GM12878 (cell line): ENCODE measurements around the gene RIMS1.

Source experiments
- CTCF ChIP-seq, 3 experiments: IDR thresholded peaks in 2 of 3; conservative IDR thresholded peaks in 1 of 3; 2 replicates each; pipeline ENCODE4 v1.5.1; 2011; ENCODE audit warnings: low read depth in 3 of 3, low read length in 3 of 3, mild to moderate bottlenecking in 3 of 3, control low read depth in 2 of 3, moderate library complexity in 2 of 3, inconsistent platforms in 1 of 3, mixed read lengths in 1 of 3; ENCODE audit not compliant: control insufficient read depth in 2 of 3, insufficient read depth in 1 of 3; ENCODE audit errors: extremely low read depth in 1 of 3
- E2F4 ChIP-seq: IDR thresholded peaks from 2 replicates; pipeline ENCODE4 v1.6.1; 2012; ENCODE audit warnings: low read depth, low read length, improper control_type of control experiment
- EGR1 ChIP-seq, 2 experiments: IDR thresholded peaks; 1 replicate in 1 of 2; 2 replicates in 1 of 2; pipeline ENCODE4 v1.6.1; 2011 to 2012; ENCODE audit warnings: low read depth in 2 of 2, low read length in 2 of 2, borderline replicate concordance in 1 of 2, mild to moderate bottlenecking in 1 of 2, moderate library complexity in 1 of 2
- EZH2 ChIP-seq: IDR thresholded peaks from 2 replicates; pipeline ENCODE4 v1.6.1; 2012; ENCODE audit warnings: low read depth, mild to moderate bottlenecking, control low read depth, inconsistent platforms, low read length, borderline replicate concordance; ENCODE audit not compliant: control insufficient read depth
- NFIC ChIP-seq: IDR thresholded peaks from 2 replicates; pipeline ENCODE4 v1.6.1; 2012; ENCODE audit warnings: low read depth, mild to moderate bottlenecking, inconsistent platforms, low read length, moderate library complexity
- POLR2A ChIP-seq: IDR thresholded peaks from 2 replicates; pipeline ENCODE4 v1.6.1; 2011; ENCODE audit warnings: low read depth, mild to moderate bottlenecking, low read length
- REST ChIP-seq: IDR thresholded peaks from 2 replicates; pipeline ENCODE4 v1.6.1; 2012; ENCODE audit warnings: mild to moderate bottlenecking, low read depth, low read length
- SKIL ChIP-seq: fragments of 450-650 bp; IDR thresholded peaks from 2 replicates; pipeline ENCODE4 v1.6.1; 2017; ENCODE audit warnings: mild to moderate bottlenecking, low read depth, inconsistent platforms; ENCODE audit not compliant: poor library complexity, severe bottlenecking
- SMC3 ChIP-seq: IDR thresholded peaks from 2 replicates; pipeline ENCODE4 v1.6.1; 2011; ENCODE audit warnings: low read length, improper control_type of control experiment, borderline replicate concordance
- SP1 ChIP-seq: IDR thresholded peaks from one replicate; pipeline ENCODE4 v1.6.1; 2011; ENCODE audit warnings: low read depth, low read length
- TAF1 ChIP-seq: IDR thresholded peaks from 2 replicates; pipeline ENCODE4 v1.6.1; 2011; ENCODE audit warnings: mild to moderate bottlenecking, low read depth, low read length, borderline replicate concordance

- TF ChIP-seq SP1: no peak
- TF ChIP-seq EZH2: no peak
- no peak for TF ChIP-seq CTCF (IDR thresholded peaks at IDR 0.05 in 2 of 3, conservative IDR thresholded peaks at IDR 0.05 in 1 of 3; ENCODE audit: control insufficient read depth in 2 of 3, extremely low read depth in 1 of 3, insufficient read depth in 1 of 3, low read depth in 3 of 3, low read length in 3 of 3)
- no peak for TF ChIP-seq E2F4
- TF ChIP-seq REST: no peak
- TF ChIP-seq SKIL: no peak
- TF ChIP-seq POLR2A: no peak
- TF ChIP-seq NFIC: no peak
- TF ChIP-seq TAF1: no peak
- no peak for TF ChIP-seq SMC3
- TF ChIP-seq EGR1 (IDR thresholded peaks at IDR 0.05; ENCODE audit: borderline replicate concordance in 1 of 2, low read depth in 2 of 2, low read length in 2 of 2): no peak
These were observed 364.3 kb downstream of the RIMS1 start for GRCh38 chr6:72250664-72251063.
